ENCODE measurements around the gene MEGF9. TPM values are rescaled to one million over a fixed set of nuclear protein-coding genes. Genes with fewer than 3 reads are reported as not detected.
"Not testable (repeated sequence)": the region's sequence is repeated elsewhere in the genome, so short reads cannot be mapped to it uniquely, and the experiment has no call there.

The MEGF9 gene
- total and polyA plus RNA-seq, 7 experiments from 2014 or later = 3.9 to 35.4 (median 11.1) TPM

DNA sequence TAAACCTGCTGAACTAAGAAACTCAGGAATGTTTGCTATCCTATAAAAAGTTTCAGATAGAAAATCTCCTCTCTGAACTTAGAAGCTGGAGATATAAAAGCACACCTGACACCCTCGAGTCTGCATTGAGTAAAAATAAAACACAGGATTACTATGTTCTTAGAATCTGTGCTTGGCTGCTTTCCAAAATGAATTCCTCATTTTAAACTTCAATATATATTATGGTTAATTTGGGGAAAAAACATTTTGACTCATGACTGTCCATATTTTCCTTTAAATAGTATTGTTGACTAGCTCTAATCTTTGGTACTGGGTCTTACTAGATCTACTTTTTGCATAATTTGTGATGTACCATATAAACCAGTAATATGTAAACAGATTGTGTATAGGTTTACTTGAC is 42.3 kb upstream of the MEGF9 start:
- Histone ChIP-seq H3K4me1 (ENCODE audit: control insufficient read depth in 2 of 2, insufficient read depth in 2 of 2, low read length in 2 of 2) (no peaks in the 10 kb centered on the region), H3K9me3 (ENCODE audit: control insufficient read depth in 2 of 3, low read length in 3 of 3) (no peaks in the 10 kb centered on the region), H3K27me3 (ENCODE audit: control insufficient read depth in 2 of 2, insufficient read depth in 2 of 2, low read length in 2 of 2) (no peaks in the 10 kb centered on the region), H3K36me3 (ENCODE audit: control insufficient read depth in 2 of 3, insufficient read depth in 3 of 3, low read length in 3 of 3) (peaks cover 0 to 10% (median 3%) of the 10 kb centered on the region in 3 experiments), H3K27ac (ENCODE audit: low read depth, low read length) (peak overlapping the region; percentile 22), H3K4me3 (ENCODE audit: low read length) (no peak overlapping the region)
- no peak overlapping the region for H3K4me3 Mint-ChIP-seq
- peak overlapping the region in 7 of 9 donors; percentile 5 to 77 (median 53) for H3K27ac Mint-ChIP-seq
- CTCF ChIA-PET = interaction anchor here (0.6 to 4.7 kb wide), 14 partner anchors 29 to 645 kb away, joined by 3 to 93 read pairs (median 3); a partner anchor contains a TSS
- peaks cover 3 to 16% (median 7%) of the 10 kb centered on the region in 7 donors for H3K4me1 Mint-ChIP-seq
- H3K36me3 Mint-ChIP-seq = peaks cover 0 to 10% (median 0%) of the 10 kb centered on the region in 5 donors
- POLR2A ChIA-PET = interaction anchor here (1.2 to 1.8 kb wide), 3 partner anchors 37 to 90 kb away, joined by 3 to 7 read pairs (median 6); partner anchors contain the start of genes FBXW2 and PSMD5
- no peaks in the 10 kb centered on the region for H3K27me3 Mint-ChIP-seq
- H3K9me3 Mint-ChIP-seq = no peaks in the 10 kb centered on the region
- no peak for DNase-seq
- no peak for ATAC-seq
- intact Hi-C loops (cut with micrococcal nuclease) = loop anchor here (1.0 to 5.0 kb wide), 10 partner anchors 86 to 644 kb away; partner anchors contain the start of gene PSMD5 (in 2 of the 2)

DNA sequence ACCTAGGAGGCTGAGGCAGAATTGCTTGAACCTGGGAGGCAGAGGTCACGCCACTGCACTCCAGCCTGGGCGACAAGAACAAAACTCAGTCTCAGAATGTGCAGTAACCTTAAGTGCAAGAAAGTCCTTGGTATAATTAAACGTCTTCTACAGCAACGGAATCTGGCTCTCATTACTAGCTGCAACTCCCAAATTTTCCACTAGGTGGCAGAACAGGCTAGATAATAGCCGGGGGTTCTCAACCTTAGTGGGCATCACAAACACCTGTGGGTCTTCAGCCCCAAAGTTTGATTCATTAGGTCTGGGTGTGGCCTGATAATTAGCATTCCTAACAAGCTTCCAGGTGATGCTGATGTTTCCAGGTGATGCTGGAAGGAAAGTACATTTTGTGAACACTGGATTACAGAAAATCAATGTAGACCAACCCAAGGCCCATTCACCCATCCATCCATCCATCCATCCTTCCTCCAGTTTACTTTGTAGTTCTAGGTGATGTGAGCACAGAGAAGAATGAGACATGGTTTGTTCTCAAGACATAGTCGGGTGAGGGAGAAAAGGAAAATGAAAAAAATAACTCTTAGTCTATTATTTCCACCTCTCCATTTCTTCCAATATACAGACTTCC is 41.7 kb upstream of the MEGF9 start:
- Mint-ChIP-seq H3K27ac (peak overlapping the region in 8 of 9 donors; percentile 5 to 77 (median 42)), H3K4me1 (peaks cover 3 to 16% (median 7%) of the 10 kb centered on the region in 7 donors), H3K36me3 (peaks cover 0 to 6% (median 0%) of the 10 kb centered on the region in 5 donors), H3K9me3 (no peaks in the 10 kb centered on the region), H3K4me3 (no peak overlapping the region), H3K27me3 (no peaks in the 10 kb centered on the region)
- Histone ChIP-seq H3K9me3 (ENCODE audit: control insufficient read depth in 2 of 3, low read length in 3 of 3) (no peaks in the 10 kb centered on the region), H3K4me1 (ENCODE audit: control insufficient read depth in 2 of 2, insufficient read depth in 2 of 2, low read length in 2 of 2) (no peaks in the 10 kb centered on the region), H3K27me3 (ENCODE audit: control insufficient read depth in 2 of 2, insufficient read depth in 2 of 2, low read length in 2 of 2) (no peaks in the 10 kb centered on the region), H3K36me3 (ENCODE audit: control insufficient read depth in 2 of 3, insufficient read depth in 3 of 3, low read length in 3 of 3) (peaks cover 0 to 4% (median 3%) of the 10 kb centered on the region in 3 experiments), H3K4me3 (ENCODE audit: low read length) (no peak overlapping the region), H3K27ac (ENCODE audit: low read depth, low read length) (peak overlapping the region; percentile 22)
- ChIA-PET POLR2A (interaction anchor here (0.6 to 1.8 kb wide), 8 partner anchors 37 to 315 kb away, joined by 3 to 7 read pairs (median 4); partner anchors contain the start of genes FBXW2 and PSMD5), CTCF (interaction anchor here (0.5 to 4.7 kb wide), 24 partner anchors 9 to 646 kb away, joined by 3 to 93 read pairs (median 3); a partner anchor contains a TSS)
- DNase-seq (peak; percentile 42 to 80 (median 65)), ATAC-seq (peak; percentile 83)
- intact Hi-C loops (cut with micrococcal nuclease) = loop anchor here (1.0 to 5.0 kb wide), 12 partner anchors 86 to 644 kb away; partner anchors contain the start of gene PSMD5 (in 2 of the 2)

DNA sequence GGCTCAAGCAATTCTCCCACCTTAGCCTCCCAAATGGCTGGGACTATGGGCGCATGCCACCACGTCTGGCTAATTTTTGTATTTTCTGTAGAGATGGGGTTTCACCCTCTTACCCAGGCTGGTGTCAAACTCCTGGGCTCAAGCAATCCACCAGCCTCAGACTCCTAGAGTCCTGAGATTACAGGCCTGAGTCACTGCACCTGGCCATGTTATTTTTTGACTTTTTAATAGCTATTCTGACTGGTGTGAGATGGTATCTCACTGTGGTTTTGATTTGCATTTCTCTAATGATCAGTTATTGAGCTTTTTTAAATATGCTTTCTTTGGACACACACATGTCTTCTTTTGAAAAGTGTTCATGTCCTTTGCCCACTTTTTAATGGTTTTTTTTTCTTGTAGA is 40.8 kb upstream of the MEGF9 start:
- H3K27ac Mint-ChIP-seq = no peak overlapping the region
- H3K27me3 Mint-ChIP-seq = no peaks in the 10 kb centered on the region
- H3K27ac ChIP-seq (ENCODE audit: low read depth, low read length) = no peak overlapping the region
- H3K4me3 ChIP-seq (ENCODE audit: low read length) = no peak overlapping the region
- no peaks in the 10 kb centered on the region for H3K9me3 Mint-ChIP-seq
- no peaks in the 10 kb centered on the region for H3K4me1 ChIP-seq (ENCODE audit: control insufficient read depth in 2 of 2, insufficient read depth in 2 of 2, low read length in 2 of 2)
- no peaks in the 10 kb centered on the region for H3K9me3 ChIP-seq (ENCODE audit: control insufficient read depth in 2 of 3, low read length in 3 of 3)
- peaks cover 3 to 16% (median 7%) of the 10 kb centered on the region in 7 donors for H3K4me1 Mint-ChIP-seq
- H3K4me3 Mint-ChIP-seq = no peak overlapping the region
- ATAC-seq (no peak), DNase-seq (no peak)
- ChIA-PET CTCF (interaction anchor here (0.6 to 4.7 kb wide), 14 partner anchors 10 to 647 kb away, joined by 3 to 93 read pairs (median 3); no protein-coding TSS in a partner anchor), POLR2A (interaction anchor here (1.1 to 1.6 kb wide), 4 partner anchors 38 to 316 kb away, joined by 3 to 7 read pairs (median 4); partner anchors contain the start of gene FBXW2)
- no peaks in the 10 kb centered on the region for H3K27me3 ChIP-seq (ENCODE audit: control insufficient read depth in 2 of 2, insufficient read depth in 2 of 2, low read length in 2 of 2)
- intact Hi-C loops (cut with micrococcal nuclease) = loop anchor here (1.0 to 5.0 kb wide), 6 partner anchors 87 to 567 kb away; partner anchors contain the start of gene PSMD5 (in 1 of the 2)
- peaks cover 0 to 3% (median 0%) of the 10 kb centered on the region in 3 experiments for H3K36me3 ChIP-seq (ENCODE audit: control insufficient read depth in 2 of 3, insufficient read depth in 3 of 3, low read length in 3 of 3)
- H3K36me3 Mint-ChIP-seq = peaks cover 0 to 4% (median 0%) of the 10 kb centered on the region in 5 donors

DNA sequence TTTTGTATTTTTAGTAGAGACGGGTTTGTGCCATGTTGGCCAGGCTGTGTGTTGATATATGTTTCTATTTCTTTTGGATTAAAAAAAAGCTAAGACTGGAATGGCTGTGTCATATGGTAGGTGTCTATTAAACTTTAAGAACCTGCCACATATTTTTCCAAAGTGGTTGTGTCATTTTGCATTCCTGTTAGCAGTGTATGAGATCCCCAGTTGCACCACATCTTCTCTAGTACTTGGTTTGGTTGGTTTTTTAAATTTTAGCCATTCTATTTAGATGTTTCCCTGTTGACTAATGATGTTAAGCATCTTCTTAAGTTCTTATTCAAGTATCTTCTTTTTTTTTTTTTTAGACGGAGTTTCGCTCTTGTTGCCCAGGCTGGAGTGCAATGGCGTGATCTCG is 36.2 kb upstream of the MEGF9 start:
- CTCF ChIA-PET = no interaction called here
- H3K27ac Mint-ChIP-seq = no peak overlapping the region
- no peaks in the 10 kb centered on the region for H3K4me1 ChIP-seq (ENCODE audit: control insufficient read depth in 2 of 2, insufficient read depth in 2 of 2, low read length in 2 of 2)

DNA sequence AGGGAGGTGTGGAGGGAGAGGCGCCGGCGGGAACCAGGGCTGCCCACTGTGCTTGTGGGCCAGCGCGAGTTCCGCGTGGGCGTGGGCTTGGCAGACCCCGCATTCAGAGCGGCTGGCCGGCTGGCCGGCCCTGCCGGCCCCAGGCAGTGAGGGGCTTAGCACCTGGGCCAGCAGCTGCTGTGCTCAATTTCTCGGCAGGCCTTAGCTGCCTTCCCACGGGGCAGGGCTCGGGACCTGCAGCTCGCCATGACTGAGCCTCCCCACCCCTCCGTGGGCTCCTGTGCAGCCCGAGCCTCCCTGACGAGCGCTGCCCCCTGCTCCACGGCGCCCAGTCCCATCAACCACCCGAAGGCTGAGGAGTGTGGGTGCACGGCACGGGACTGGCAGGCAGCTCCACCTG is 32.1 kb upstream of the MEGF9 start:
- H3K4me3 ChIP-seq (ENCODE audit: low read length); ATAC-seq; H3K4me1 Mint-ChIP-seq; H3K9me3 Mint-ChIP-seq; H3K27ac ChIP-seq (ENCODE audit: low read depth, low read length); H3K36me3 ChIP-seq (ENCODE audit: control insufficient read depth in 2 of 3, insufficient read depth in 3 of 3, low read length in 3 of 3); H3K27me3 ChIP-seq (ENCODE audit: control insufficient read depth in 2 of 2, insufficient read depth in 2 of 2, low read length in 2 of 2); DNase-seq; H3K9me3 ChIP-seq (ENCODE audit: control insufficient read depth in 2 of 3, low read length in 3 of 3); H3K36me3 Mint-ChIP-seq; H3K4me1 ChIP-seq (ENCODE audit: control insufficient read depth in 2 of 2, insufficient read depth in 2 of 2, low read length in 2 of 2); H3K27ac Mint-ChIP-seq; H3K27me3 Mint-ChIP-seq; POLR2A ChIA-PET; H3K4me3 Mint-ChIP-seq: not testable (repeated sequence)
- CTCF ChIA-PET = interaction anchor here (0.6 kb wide), 3 partner anchors 214 to 344 kb away, joined by 3 to 4 read pairs (median 3); no protein-coding TSS in a partner anchor
- intact Hi-C loops (cut with micrococcal nuclease) = loop anchor here in 1 of 2 donors (10.0 kb wide), 1 partner anchor 1378 kb away; no protein-coding TSS in a partner anchor

More for the DNA sequence above, 36.2 kb upstream of the MEGF9 start:
- Mint-ChIP-seq H3K4me1 (peaks cover 0 to 4% (median 0%) of the 10 kb centered on the region in 7 donors), H3K9me3 (no peaks in the 10 kb centered on the region), H3K4me3 (no peak overlapping the region), H3K27me3 (no peaks in the 10 kb centered on the region), H3K36me3 (peaks cover 0 to 7% (median 0%) of the 10 kb centered on the region in 5 donors)
- H3K4me3 ChIP-seq (ENCODE audit: low read length) = no peak overlapping the region
- no peak overlapping the region for H3K27ac ChIP-seq (ENCODE audit: low read depth, low read length)
- POLR2A ChIA-PET = interaction anchor here (0.8 kb wide), 1 partner anchor 90 kb away, joined by 3 read pairs; no protein-coding TSS in a partner anchor
- intact Hi-C loops (cut with micrococcal nuclease) = no loop called here
- no peaks in the 10 kb centered on the region for H3K27me3 ChIP-seq (ENCODE audit: control insufficient read depth in 2 of 2, insufficient read depth in 2 of 2, low read length in 2 of 2)
- H3K9me3 ChIP-seq (ENCODE audit: control insufficient read depth in 2 of 3, low read length in 3 of 3) = no peaks in the 10 kb centered on the region
- H3K36me3 ChIP-seq (ENCODE audit: control insufficient read depth in 2 of 3, insufficient read depth in 3 of 3, low read length in 3 of 3) = no peaks in the 10 kb centered on the region
- DNase-seq (no peak), ATAC-seq (no peak)

DNA sequence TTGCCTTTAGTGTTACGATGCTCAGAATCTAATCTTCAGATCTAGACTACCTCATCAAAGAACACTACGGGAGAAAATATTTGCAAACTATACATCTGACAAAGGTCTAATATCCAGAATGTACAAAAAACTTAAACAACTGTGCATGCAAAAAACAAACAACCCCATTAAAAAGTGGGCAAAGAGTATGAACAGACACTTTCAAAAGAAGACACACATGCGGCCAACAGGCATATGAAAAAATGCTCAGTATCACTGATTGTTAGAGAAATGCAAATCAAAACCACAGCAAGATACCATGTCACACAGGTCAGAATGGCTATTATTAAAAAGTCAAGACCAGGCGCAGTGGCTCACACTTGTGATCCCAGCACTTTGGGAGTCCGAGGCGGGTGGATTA is 31.0 kb upstream of the MEGF9 start:
- Histone ChIP-seq H3K27ac (ENCODE audit: low read depth, low read length) (no peak overlapping the region), H3K27me3 (ENCODE audit: control insufficient read depth in 2 of 2, insufficient read depth in 2 of 2, low read length in 2 of 2) (no peaks in the 10 kb centered on the region), H3K36me3 (ENCODE audit: control insufficient read depth in 2 of 3, insufficient read depth in 3 of 3, low read length in 3 of 3) (no peaks in the 10 kb centered on the region), H3K4me1 (ENCODE audit: control insufficient read depth in 2 of 2, insufficient read depth in 2 of 2, low read length in 2 of 2) (no peaks in the 10 kb centered on the region), H3K4me3 (ENCODE audit: low read length) (no peak overlapping the region), H3K9me3 (ENCODE audit: control insufficient read depth in 2 of 3, low read length in 3 of 3) (no peaks in the 10 kb centered on the region)
- Mint-ChIP-seq H3K4me1 (peaks cover 0 to 4% (median 0%) of the 10 kb centered on the region in 7 donors), H3K27ac (no peak overlapping the region), H3K9me3 (no peaks in the 10 kb centered on the region), H3K4me3 (no peak overlapping the region), H3K27me3 (no peaks in the 10 kb centered on the region), H3K36me3 (peaks cover 0 to 7% (median 0%) of the 10 kb centered on the region in 5 donors)
- no peak for ATAC-seq
- POLR2A ChIA-PET = no interaction called here
- no peak for DNase-seq
- CTCF ChIA-PET = no interaction called here
- intact Hi-C loops (cut with micrococcal nuclease) = loop anchor here in 1 of 2 donors (10.0 kb wide), 1 partner anchor 1380 kb away; no protein-coding TSS in a partner anchor

Measured in naive thymus-derived CD4-positive, alpha-beta T cell (primary cell).